SK-N-SH treated with all-trans-retinoic acid at 6 μM for 48 hours (cell line): Measurements from ENCODE around the gene KCTD12.

Experiments
- ATAC-seq: fragments of 200-7000 bp; cut with Tn5 transposase; 3 replicates; pipeline ENCODE4 v1.9.1; 2020; ENCODE audit warnings: mild to moderate bottlenecking, moderate library complexity
- ARNTL ChIP-seq: fragments of 450-650 bp; formaldehyde crosslinking; IDR thresholded peaks from 2 replicates; pipeline ENCODE4 v1.5.0; 2020; ENCODE audit warnings: low read depth, mild to moderate bottlenecking, moderate library complexity, borderline replicate concordance
- BACH2 ChIP-seq: fragments of 250-450 bp; sonication (Bioruptor Pico); IDR thresholded peaks from 2 replicates; pipeline ENCODE4 v1.9.0; 2021; ENCODE audit warnings: mild to moderate bottlenecking, borderline replicate concordance
- CSDC2 ChIP-seq: fragments of 250-450 bp; sonication (Bioruptor Pico); IDR thresholded peaks from 2 replicates; pipeline ENCODE4 v1.5.0; 2020; ENCODE audit warnings: mild to moderate bottlenecking, moderate library complexity
- ESRRG ChIP-seq: fragments of 250-450 bp; sonication (Bioruptor Pico); IDR thresholded peaks from 2 replicates; pipeline ENCODE4 v1.6.1; 2021; ENCODE audit warnings: mild to moderate bottlenecking
- GLIS3 ChIP-seq: fragments of 250-450 bp; sonication (Bioruptor Pico); IDR thresholded peaks from 2 replicates; pipeline ENCODE4 v1.5.0; 2020; ENCODE audit warnings: mild to moderate bottlenecking, moderate library complexity
- ISL1 ChIP-seq: fragments of 250-450 bp; sonication (Bioruptor Pico); IDR thresholded peaks from 2 replicates; pipeline ENCODE4 v2.1.2; 2022; ENCODE audit warnings: mild to moderate bottlenecking, moderate library complexity
- SNAI2 ChIP-seq: fragments of 250-450 bp; sonication (Bioruptor Pico); IDR thresholded peaks from 2 replicates; pipeline ENCODE4 v1.5.0; 2020; ENCODE audit warnings: mild to moderate bottlenecking, moderate library complexity
- TCF4 ChIP-seq: fragments of 250-450 bp; sonication (Bioruptor Pico); IDR thresholded peaks from 2 replicates; pipeline ENCODE4 v1.8.0; 2021; ENCODE audit warnings: mild to moderate bottlenecking, moderate library complexity, borderline replicate concordance
- TOX ChIP-seq: fragments of 250-450 bp; sonication (Bioruptor Pico); IDR thresholded peaks from 2 replicates; pipeline ENCODE4 v1.8.0; 2021; ENCODE audit warnings: mild to moderate bottlenecking, moderate library complexity, borderline replicate concordance
- ZC3H10 ChIP-seq: fragments of 250-450 bp; sonication (Bioruptor Pico); IDR thresholded peaks from 2 replicates; pipeline ENCODE4 v1.5.1; 2021; ENCODE audit warnings: mild to moderate bottlenecking, moderate library complexity
- ZFP3 ChIP-seq: fragments of 250-450 bp; sonication (Bioruptor Pico); IDR thresholded peaks from 2 replicates; pipeline ENCODE4 v1.5.0; 2020; ENCODE audit warnings: mild to moderate bottlenecking, moderate library complexity
- ZFP30 ChIP-seq: fragments of 450-650 bp; formaldehyde crosslinking; IDR thresholded peaks from 2 replicates; pipeline ENCODE4 v1.5.0; 2022; ENCODE audit warnings: mild to moderate bottlenecking, moderate library complexity
- ZNF565 ChIP-seq: fragments of 450-650 bp; formaldehyde crosslinking; conservative IDR thresholded peaks from 2 replicates; pipeline ENCODE4 v1.5.0; 2020; ENCODE audit warnings: low read depth, mild to moderate bottlenecking, moderate library complexity
- ZNF70 ChIP-seq: fragments of 450-650 bp; formaldehyde crosslinking; IDR thresholded peaks from 2 replicates; pipeline ENCODE4 v1.5.0; 2020; ENCODE audit warnings: mild to moderate bottlenecking, moderate library complexity
- TF ChIP-seq, protein P1 (sequence below): fragments of 250-450 bp; sonication (Bioruptor Pico); IDR thresholded peaks from 2 replicates; pipeline ENCODE4 v1.8.0; 2020; ENCODE audit warnings: mild to moderate bottlenecking, moderate library complexity, borderline replicate concordance
- TF ChIP-seq, protein P2 (sequence below): fragments of 250-450 bp; sonication (Bioruptor Pico); IDR thresholded peaks from 2 replicates; pipeline ENCODE4 v1.5.1; 2021; ENCODE audit warnings: mild to moderate bottlenecking, moderate library complexity
- TF ChIP-seq, protein P3 (sequence below): fragments of 250-450 bp; sonication (Bioruptor Pico); IDR thresholded peaks from 2 replicates; pipeline ENCODE4 v1.5.0; 2020; ENCODE audit warnings: mild to moderate bottlenecking, moderate library complexity
- TF ChIP-seq, protein P4 (sequence below): fragments of 250-450 bp; sonication (Bioruptor Pico); IDR thresholded peaks from 2 replicates; pipeline ENCODE4 v1.8.0; 2021; ENCODE audit warnings: low read depth, mild to moderate bottlenecking, moderate library complexity, borderline replicate concordance

KCTD12 gene

DNA sequence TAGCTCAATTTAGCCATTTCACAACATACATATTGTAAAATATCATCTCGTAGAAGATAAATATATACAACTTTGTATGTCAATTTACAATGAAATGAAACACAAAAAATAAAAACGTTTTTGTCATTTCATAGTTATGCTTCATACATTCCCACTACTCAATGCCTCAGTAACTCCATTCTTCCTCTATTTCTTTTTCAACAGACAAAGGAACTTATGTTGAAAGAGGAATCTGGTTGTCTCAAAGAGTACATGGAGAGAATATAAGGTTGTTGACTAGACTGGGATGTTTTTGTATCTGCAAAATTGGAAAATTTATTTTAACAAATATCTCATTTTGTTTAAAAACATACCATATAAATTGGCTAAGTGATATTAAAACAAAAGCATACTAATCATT, 12.8 kb downstream of the KCTD12 start (continued):
- TF ChIP-seq TOX (CRISPR knock-in tag) (no peak), ISL1 (CRISPR knock-in tag) (no peak), ZC3H10 (CRISPR knock-in tag) (no peak), BACH2 (CRISPR knock-in tag) (no peak), CSDC2 (CRISPR knock-in tag) (no peak), ZNF70 (CRISPR knock-in tag) (no peak)
- TF ChIP-seq, protein P1, sequence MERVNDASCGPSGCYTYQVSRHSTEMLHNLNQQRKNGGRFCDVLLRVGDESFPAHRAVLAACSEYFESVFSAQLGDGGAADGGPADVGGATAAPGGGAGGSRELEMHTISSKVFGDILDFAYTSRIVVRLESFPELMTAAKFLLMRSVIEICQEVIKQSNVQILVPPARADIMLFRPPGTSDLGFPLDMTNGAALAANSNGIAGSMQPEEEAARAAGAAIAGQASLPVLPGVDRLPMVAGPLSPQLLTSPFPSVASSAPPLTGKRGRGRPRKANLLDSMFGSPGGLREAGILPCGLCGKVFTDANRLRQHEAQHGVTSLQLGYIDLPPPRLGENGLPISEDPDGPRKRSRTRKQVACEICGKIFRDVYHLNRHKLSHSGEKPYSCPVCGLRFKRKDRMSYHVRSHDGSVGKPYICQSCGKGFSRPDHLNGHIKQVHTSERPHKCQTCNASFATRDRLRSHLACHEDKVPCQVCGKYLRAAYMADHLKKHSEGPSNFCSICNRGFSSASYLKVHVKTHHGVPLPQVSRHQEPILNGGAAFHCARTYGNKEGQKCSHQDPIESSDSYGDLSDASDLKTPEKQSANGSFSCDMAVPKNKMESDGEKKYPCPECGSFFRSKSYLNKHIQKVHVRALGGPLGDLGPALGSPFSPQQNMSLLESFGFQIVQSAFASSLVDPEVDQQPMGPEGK (CRISPR knock-in tag), result no peak
- TF ChIP-seq, protein P2, sequence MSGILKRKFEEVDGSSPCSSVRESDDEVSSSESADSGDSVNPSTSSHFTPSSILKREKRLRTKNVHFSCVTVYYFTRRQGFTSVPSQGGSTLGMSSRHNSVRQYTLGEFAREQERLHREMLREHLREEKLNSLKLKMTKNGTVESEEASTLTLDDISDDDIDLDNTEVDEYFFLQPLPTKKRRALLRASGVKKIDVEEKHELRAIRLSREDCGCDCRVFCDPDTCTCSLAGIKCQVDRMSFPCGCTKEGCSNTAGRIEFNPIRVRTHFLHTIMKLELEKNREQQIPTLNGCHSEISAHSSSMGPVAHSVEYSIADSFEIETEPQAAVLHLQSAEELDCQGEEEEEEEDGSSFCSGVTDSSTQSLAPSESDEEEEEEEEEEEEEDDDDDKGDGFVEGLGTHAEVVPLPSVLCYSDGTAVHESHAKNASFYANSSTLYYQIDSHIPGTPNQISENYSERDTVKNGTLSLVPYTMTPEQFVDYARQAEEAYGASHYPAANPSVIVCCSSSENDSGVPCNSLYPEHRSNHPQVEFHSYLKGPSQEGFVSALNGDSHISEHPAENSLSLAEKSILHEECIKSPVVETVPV (CRISPR knock-in tag), result no peak

DNA sequence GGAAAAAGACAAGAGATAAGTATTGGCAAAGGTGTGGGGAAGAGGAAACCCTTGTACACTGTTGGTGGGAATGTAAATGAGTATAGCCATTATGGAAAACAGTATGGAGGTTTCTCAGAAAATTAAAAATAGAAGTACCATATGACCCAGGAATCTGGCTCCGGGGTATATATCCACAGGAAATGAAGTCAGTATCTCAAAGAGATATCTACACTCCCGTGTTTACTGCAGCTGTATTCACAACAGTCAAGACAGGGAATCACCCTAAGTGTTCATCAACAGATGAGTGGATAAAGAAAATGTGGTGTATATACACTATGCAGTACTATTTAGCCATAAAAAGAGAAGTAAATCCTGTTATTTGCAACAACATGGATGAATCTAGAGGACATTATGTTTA, 13.5 kb downstream of the KCTD12 start:
- no peak for ATAC-seq
- TF ChIP-seq ESRRG, result no peak
- TF ChIP-seq ISL1 (CRISPR knock-in tag), result no peak
- no peak for TF ChIP-seq ZC3H10 (CRISPR knock-in tag)
- TF ChIP-seq, protein P2 (CRISPR knock-in tag), result no peak
- TF ChIP-seq GLIS3 (CRISPR knock-in tag), result no peak
- TF ChIP-seq, protein P3, sequence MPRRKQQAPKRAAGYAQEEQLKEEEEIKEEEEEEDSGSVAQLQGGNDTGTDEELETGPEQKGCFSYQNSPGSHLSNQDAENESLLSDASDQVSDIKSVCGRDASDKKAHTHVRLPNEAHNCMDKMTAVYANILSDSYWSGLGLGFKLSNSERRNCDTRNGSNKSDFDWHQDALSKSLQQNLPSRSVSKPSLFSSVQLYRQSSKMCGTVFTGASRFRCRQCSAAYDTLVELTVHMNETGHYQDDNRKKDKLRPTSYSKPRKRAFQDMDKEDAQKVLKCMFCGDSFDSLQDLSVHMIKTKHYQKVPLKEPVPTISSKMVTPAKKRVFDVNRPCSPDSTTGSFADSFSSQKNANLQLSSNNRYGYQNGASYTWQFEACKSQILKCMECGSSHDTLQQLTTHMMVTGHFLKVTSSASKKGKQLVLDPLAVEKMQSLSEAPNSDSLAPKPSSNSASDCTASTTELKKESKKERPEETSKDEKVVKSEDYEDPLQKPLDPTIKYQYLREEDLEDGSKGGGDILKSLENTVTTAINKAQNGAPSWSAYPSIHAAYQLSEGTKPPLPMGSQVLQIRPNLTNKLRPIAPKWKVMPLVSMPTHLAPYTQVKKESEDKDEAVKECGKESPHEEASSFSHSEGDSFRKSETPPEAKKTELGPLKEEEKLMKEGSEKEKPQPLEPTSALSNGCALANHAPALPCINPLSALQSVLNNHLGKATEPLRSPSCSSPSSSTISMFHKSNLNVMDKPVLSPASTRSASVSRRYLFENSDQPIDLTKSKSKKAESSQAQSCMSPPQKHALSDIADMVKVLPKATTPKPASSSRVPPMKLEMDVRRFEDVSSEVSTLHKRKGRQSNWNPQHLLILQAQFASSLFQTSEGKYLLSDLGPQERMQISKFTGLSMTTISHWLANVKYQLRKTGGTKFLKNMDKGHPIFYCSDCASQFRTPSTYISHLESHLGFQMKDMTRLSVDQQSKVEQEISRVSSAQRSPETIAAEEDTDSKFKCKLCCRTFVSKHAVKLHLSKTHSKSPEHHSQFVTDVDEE (CRISPR knock-in tag), result no peak
- no peak for TF ChIP-seq ZFP30 (CRISPR knock-in tag)
- no peak for TF ChIP-seq ZFP3 (CRISPR knock-in tag)
- TF ChIP-seq, all 23 proteins: peak for 0

DNA sequence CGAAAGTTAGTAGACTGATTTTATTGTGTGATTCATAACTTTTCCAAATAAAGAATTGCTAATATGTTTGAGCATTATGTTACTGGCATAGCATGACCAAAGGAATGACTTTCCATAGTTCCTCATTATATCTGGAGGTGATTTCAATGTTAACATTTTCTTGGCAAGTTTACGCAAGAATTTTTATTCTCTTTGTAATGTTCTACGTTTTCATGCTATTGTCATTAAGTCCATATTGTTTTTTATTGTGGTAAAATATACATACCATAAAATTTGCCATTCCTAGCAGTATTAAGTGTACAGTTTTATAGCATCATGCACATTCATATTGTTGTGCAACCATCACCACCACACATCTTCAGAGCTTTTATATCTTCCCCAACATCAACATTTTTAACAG, 14.8 kb downstream of the KCTD12 start:
- no peak for ATAC-seq
- TF ChIP-seq ZNF565 (CRISPR knock-in tag), result no peak
- TF ChIP-seq ZNF70 (CRISPR knock-in tag), result no peak
- TF ChIP-seq, protein P1 (CRISPR knock-in tag), result no peak
- no peak for TF ChIP-seq ARNTL (CRISPR knock-in tag)
- TF ChIP-seq BACH2 (CRISPR knock-in tag), result no peak
- no peak for TF ChIP-seq TCF4
- no peak for TF ChIP-seq ISL1 (CRISPR knock-in tag)
- TF ChIP-seq SNAI2, result no peak
- TF ChIP-seq, protein P3 (CRISPR knock-in tag), result no peak
- TF ChIP-seq, protein P2 (CRISPR knock-in tag), result no peak
- TF ChIP-seq ESRRG, result no peak
- TF ChIP-seq, protein P4, sequence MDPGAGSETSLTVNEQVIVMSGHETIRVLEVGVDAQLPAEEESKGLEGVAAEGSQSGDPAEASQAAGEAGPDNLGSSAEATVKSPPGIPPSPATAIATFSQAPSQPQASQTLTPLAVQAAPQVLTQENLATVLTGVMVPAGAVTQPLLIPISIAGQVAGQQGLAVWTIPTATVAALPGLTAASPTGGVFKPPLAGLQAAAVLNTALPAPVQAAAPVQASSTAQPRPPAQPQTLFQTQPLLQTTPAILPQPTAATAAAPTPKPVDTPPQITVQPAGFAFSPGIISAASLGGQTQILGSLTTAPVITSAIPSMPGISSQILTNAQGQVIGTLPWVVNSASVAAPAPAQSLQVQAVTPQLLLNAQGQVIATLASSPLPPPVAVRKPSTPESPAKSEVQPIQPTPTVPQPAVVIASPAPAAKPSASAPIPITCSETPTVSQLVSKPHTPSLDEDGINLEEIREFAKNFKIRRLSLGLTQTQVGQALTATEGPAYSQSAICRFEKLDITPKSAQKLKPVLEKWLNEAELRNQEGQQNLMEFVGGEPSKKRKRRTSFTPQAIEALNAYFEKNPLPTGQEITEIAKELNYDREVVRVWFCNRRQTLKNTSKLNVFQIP (CRISPR knock-in tag), result no peak
